ENCODE data around the gene RBMS2.

RBMS2 gene

DNA sequence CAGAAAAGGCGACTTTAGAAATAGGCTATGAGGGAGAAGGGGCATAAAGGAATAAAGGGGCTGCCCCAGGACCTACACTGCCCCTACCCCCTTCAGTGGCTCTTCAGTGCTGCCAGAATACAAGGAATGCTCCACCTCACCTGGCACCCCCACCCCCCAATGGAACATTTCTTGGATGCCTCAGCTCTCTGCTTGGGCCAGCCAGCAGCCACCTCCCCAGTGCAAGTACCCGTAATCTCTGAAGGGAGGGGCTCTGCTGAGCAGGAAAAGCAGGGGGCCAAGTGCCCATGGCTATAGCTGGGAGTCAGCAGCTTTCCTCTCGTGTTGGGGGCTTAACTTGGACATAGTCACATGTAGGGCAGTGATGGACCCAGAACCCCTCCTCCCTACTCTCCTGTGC lies 75.2 kb downstream of the RBMS2 start:
- Histone ChIP-seq H4K20me1 (ENCODE audit: insufficient read depth, low read length) (0 out of 2 replicates have a peak, but pooled peaks cover 4% of the 10 kb centered on the region), H3K79me2 (ENCODE audit: low read length) (no peaks in the 10 kb centered on the region), H3K27me3 (ENCODE audit: low read depth, low read length) (no peaks in the 10 kb centered on the region), H3K4me1 (ENCODE audit: low read length) (no peaks in the 10 kb centered on the region), H3K4me2 (ENCODE audit: low read length) (no peak overlapping the region), H3K9ac (ENCODE audit: low read length) (no peak overlapping the region), H2AFZ (ENCODE audit: low read depth, low read length) (no peak overlapping the region), H3K4me3 (ENCODE audit: low read length) (no peak overlapping the region), H3K36me3 (replicated peaks; ENCODE audit: low read depth, low read length) (peaks cover 55% of the 10 kb centered on the region), H3K9me3 (ENCODE audit: insufficient read depth, low read length) (no peaks in the 10 kb centered on the region), H3K27ac (ENCODE audit: low read length) (no peak overlapping the region)
- TF ChIP-seq, protein P1, sequence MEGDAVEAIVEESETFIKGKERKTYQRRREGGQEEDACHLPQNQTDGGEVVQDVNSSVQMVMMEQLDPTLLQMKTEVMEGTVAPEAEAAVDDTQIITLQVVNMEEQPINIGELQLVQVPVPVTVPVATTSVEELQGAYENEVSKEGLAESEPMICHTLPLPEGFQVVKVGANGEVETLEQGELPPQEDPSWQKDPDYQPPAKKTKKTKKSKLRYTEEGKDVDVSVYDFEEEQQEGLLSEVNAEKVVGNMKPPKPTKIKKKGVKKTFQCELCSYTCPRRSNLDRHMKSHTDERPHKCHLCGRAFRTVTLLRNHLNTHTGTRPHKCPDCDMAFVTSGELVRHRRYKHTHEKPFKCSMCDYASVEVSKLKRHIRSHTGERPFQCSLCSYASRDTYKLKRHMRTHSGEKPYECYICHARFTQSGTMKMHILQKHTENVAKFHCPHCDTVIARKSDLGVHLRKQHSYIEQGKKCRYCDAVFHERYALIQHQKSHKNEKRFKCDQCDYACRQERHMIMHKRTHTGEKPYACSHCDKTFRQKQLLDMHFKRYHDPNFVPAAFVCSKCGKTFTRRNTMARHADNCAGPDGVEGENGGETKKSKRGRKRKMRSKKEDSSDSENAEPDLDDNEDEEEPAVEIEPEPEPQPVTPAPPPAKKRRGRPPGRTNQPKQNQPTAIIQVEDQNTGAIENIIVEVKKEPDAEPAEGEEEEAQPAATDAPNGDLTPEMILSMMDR (IDR thresholded peaks at IDR 0.05; ENCODE audit: low read depth, low read length): no peak
- no peak for TF ChIP-seq EZH2phosphoT487 (IDR thresholded peaks at IDR 0.05; ENCODE audit: low read depth)

DNA sequence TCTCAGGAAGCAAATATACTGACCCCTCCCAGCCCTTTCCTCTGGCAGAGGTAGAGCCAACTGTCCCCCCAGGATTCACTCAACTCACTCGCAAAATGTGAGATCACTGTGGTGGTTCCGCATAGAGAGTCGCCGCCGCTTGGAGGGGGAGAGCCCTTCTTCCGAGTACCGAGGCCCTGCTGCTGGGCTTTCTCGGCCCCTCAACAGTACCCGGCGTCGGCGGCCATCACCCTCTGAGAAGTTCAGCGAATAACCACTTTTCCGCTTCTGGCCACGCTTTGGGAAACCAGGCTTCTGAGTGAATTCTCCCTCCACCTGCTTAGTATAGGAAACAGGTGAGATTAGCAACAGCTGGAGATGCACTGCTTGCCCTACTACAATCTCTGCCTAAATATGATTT lies 77.4 kb downstream of the RBMS2 start:
- Histone ChIP-seq H3K27me3 (ENCODE audit: low read depth, low read length) (no peaks in the 10 kb centered on the region), H3K4me1 (ENCODE audit: low read length) (no peaks in the 10 kb centered on the region), H3K9ac (ENCODE audit: low read length) (no peak overlapping the region), H3K36me3 (replicated peaks; ENCODE audit: low read depth, low read length) (peaks cover 71% of the 10 kb centered on the region), H4K20me1 (ENCODE audit: insufficient read depth, low read length) (peaks cover 8% of the 10 kb centered on the region; the same call in 1 of the 2 replicates), H3K27ac (ENCODE audit: low read length) (no peak overlapping the region), H2AFZ (ENCODE audit: low read depth, low read length) (no peak overlapping the region), H3K4me3 (ENCODE audit: low read length) (no peak overlapping the region), H3K79me2 (ENCODE audit: low read length) (no peaks in the 10 kb centered on the region), H3K9me3 (ENCODE audit: insufficient read depth, low read length) (no peaks in the 10 kb centered on the region), H3K4me2 (ENCODE audit: low read length) (no peak overlapping the region)
- TF ChIP-seq EZH2phosphoT487 (IDR thresholded peaks at IDR 0.05; ENCODE audit: low read depth): no peak

DNA sequence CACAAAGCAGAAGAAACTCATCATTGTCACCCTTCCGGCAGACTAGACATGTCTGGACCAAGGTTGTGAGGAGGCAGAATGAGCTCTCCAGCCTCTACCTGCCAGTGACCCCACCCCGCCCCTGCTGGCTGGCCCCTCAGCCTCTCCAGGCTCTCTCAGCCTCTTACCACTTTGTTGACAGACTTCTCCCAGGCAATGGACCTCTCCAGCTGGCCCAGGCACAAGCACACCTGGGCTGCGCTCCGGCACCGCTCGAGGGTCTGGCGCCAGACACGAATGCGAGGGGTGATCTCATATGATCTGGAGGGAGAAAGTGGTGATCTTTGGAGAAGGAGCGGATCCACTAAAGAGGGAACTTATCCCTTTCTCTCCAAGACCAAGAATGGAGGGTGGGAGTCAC lies 78.2 kb downstream of the RBMS2 start:
- Histone ChIP-seq H3K9me3 (ENCODE audit: insufficient read depth, low read length) (no peaks in the 10 kb centered on the region), H3K27ac (ENCODE audit: low read length) (no peak overlapping the region), H3K4me3 (ENCODE audit: low read length) (no peak overlapping the region), H4K20me1 (ENCODE audit: insufficient read depth, low read length) (peaks cover 8% of the 10 kb centered on the region; the same call in 1 of the 2 replicates), H3K4me1 (ENCODE audit: low read length) (no peaks in the 10 kb centered on the region), H2AFZ (ENCODE audit: low read depth, low read length) (no peak overlapping the region), H3K36me3 (replicated peaks; ENCODE audit: low read depth, low read length) (peaks cover 79% of the 10 kb centered on the region), H3K4me2 (ENCODE audit: low read length) (no peak overlapping the region), H3K27me3 (ENCODE audit: low read depth, low read length) (no peaks in the 10 kb centered on the region), H3K79me2 (ENCODE audit: low read length) (no peaks in the 10 kb centered on the region), H3K9ac (ENCODE audit: low read length) (no peak overlapping the region)
- TF ChIP-seq, protein P1 (IDR thresholded peaks at IDR 0.05; ENCODE audit: low read depth, low read length): no peak
- no peak for TF ChIP-seq EZH2phosphoT487 (IDR thresholded peaks at IDR 0.05; ENCODE audit: low read depth)

DNA sequence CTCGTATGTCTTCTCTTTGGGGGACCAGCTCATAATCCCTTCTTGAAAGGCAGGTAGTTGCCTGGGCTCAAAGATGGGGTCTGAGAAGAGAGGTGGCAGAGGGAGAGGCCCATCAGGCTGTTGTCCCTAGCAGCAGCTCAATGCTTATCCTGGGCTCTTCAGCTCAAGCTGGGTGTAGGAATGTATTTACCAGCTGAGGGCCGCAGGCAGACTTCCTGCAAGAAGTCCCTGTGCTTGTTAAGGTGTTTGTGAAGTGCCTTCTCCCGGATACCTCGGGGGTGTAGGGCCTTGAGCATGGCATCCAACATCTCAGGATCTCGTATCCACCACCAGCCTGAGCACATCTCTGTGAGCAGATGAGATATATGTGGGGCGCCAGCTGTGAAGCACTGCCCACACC lies 79.1 kb downstream of the RBMS2 start:
- H3K4me2 ChIP-seq (ENCODE audit: low read length): no peak overlapping the region
- no peak overlapping the region for H3K4me3 ChIP-seq (ENCODE audit: low read length)
- peaks cover 81% of the 10 kb centered on the region for H3K36me3 ChIP-seq (replicated peaks; ENCODE audit: low read depth, low read length)
- no peaks in the 10 kb centered on the region for H3K79me2 ChIP-seq (ENCODE audit: low read length)
- H4K20me1 ChIP-seq (ENCODE audit: insufficient read depth, low read length): peaks cover 8% of the 10 kb centered on the region; the same call in 1 of the 2 replicates
- no peaks in the 10 kb centered on the region for H3K27me3 ChIP-seq (ENCODE audit: low read depth, low read length)
- TF ChIP-seq EZH2phosphoT487 (IDR thresholded peaks at IDR 0.05; ENCODE audit: low read depth): no peak
- TF ChIP-seq, protein P1 (IDR thresholded peaks at IDR 0.05; ENCODE audit: low read depth, low read length): no peak
- no peaks in the 10 kb centered on the region for H3K4me1 ChIP-seq (ENCODE audit: low read length)
- no peak overlapping the region for H2AFZ ChIP-seq (ENCODE audit: low read depth, low read length)
- no peak overlapping the region for H3K27ac ChIP-seq (ENCODE audit: low read length)
- no peak overlapping the region for H3K9ac ChIP-seq (ENCODE audit: low read length)
- H3K9me3 ChIP-seq (ENCODE audit: insufficient read depth, low read length): no peaks in the 10 kb centered on the region

All from OCI-LY3 (cell line).